GM20431 (cell line): ENCODE measurements around the gene PDSS2.
"Not testable (repeated sequence)": the region's sequence is repeated elsewhere in the genome, so short reads cannot be mapped to it uniquely, and the experiment has no call there.

Experiments used
- in situ Hi-C: fragments of 300-500 bp; cut with MseI, MboI; formaldehyde crosslinking; loops from one replicate; pipeline ENCODE4 v1.15.0; 2020; ENCODE audit warnings: low sequenced_read_pairs; ENCODE audit not compliant: unreplicated experiment

The PDSS2 gene

DNA sequence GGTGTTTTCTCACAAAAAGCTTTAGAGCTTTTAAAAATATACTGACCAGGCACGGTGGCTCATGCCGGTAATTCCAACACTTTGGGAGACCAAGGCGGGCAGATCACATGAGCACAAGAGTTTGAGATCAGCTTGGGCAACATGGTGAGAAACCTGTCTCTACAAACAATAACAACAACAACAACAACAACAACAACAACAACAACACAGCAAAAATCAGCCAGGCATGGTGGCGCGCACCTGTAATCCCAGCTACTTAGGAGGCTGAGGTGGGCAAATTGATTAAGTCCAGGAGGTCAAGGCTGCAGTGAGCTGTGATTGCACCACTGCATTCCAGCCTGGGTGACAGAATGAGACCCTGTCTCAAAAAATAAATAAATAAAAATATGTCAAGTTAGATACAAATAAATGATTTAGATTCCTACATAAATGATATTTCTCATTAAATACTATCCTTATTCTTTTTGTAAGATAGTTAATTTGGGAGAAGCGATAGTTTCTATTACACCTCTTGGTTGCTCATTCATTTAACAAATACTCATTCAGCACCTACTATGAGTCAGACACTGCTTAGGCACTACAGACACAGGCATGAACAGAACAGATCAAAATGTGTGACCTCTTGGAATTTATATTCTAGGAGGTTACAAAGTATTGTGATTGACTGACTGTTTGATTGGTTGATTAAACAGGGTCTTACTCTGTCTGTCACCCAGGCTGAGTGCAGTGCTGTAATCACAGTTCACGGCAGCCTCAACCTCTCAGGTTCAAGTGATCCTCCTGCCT lies 260.5 kb downstream of the PDSS2 start:
- in situ Hi-C loops = no loop called here

DNA sequence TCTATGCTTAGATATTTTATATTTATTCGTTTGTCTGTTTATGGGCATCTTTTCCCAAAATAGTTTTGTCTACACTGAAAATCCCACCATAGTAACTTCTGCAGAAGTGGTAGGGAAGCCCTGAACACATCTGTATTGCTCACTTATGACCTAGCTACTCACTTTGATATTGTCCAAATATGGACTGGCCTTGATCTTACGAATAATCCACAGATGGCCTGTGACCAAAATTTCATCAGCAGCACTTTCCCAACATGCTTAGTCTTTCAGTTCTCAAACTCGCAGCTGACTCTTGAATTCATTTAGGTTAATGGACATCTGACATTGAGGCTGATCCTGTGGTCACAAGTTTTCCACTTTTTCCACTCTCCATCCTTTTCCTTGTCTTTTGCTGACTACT lies 263.2 kb downstream of the PDSS2 start:
- in situ Hi-C loops = no loop called here

DNA sequence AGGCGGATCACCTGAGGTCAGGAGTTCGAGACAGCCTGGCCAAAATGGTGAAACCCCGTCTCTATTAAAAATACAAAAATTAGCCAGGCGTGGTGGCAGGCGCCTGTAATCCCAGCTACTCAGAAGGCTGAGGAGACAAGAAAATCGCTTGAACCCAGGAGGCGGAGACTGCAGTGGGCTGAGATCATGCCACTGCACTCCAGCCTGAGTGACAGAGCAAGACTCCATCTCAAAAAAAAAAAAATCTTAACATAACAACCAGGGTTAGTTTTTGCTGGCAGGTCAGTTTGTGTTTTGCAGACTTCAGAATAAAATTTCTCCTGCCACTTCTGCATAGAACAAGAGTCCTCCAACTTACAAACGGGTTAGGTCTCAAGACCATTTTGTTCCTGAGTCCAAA lies 264.6 kb downstream of the PDSS2 start:
- in situ Hi-C loops = not testable (repeated sequence)

DNA sequence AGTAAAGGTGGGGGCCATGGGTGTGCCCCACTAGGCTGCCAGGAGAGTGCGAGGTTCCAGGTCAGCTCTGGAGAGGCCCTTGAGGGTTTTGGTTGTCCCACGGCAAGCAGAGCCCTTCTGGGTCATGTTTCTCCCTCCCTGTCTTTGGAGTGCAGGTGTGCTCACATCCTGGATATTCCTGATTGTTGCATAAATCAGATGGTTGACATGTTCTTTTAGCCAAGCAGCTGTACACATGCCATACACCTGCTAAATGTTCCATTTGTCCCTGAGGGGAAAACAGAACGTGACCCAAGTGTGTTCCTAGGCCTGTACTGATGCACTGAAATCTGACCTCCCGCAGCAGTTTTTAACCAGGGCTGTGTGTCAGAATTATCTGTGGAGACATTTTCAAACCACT lies 266.5 kb downstream of the PDSS2 start:
- in situ Hi-C loops = no loop called here

DNA sequence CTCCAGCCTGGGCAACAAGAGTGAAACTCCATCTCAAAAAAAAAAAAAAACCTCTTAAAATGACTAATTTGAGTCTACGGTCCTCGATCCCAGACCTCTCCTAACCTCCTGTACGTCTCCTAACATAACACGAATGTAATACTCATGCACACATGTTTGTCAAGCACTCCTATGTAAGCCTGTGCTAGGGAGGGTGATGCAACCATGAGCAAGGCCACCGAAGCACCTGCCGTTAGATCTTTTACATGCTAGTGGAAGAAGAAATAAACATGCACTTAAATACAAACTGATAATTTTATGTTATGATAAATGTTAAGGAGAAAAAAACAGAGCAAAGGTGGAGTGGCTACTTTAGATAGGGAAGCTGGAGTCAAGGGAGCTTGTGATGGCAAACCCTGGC lies 271.7 kb downstream of the PDSS2 start:
- in situ Hi-C loops = no loop called here

DNA sequence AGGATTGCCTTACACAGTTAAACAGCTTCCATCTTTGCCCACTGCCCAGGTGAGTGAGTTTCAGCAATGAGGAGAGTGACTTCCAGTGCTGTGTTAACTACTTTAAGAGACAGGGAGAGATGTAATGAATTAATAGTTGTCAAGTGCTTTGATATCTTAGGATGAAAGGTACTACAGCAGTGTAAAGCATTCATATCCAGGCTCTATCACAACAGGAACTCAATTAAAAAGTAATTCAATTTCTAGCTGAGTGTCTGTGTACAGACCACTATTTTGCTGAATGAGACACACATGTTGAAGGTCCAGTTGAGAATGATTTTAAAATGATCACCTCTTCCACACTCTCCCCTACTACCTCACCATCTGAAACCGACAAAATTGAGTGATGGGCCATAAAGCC lies 273.3 kb downstream of the PDSS2 start:
- in situ Hi-C loops = no loop called here

DNA sequence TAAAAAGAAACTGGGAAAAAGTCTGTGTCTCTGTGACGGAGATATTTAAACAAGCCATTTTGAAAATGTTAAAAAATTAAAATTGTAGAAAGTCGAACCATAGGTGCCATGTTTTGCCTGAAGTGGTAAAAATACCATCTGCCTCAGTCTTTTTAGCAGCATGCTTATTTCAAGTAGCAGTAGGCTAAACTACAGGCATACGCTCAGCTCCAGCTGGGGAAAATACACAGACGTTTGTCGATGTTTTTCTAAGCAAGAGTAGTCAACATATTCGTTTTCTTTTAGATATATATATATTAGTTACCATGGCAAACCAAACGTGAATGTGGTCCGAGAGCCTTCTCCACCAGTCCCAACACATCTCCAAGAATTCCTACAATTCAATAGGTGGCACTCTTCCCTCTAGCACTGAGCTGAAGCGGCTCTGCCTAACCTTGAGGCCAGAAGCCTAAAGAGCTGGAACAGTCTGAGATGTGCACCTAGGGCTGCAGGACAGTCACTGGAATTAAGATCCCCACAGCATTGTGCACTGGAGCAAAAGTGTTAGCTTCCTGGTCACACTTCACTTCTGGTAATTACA lies 273.9 kb downstream of the PDSS2 start:
- in situ Hi-C loops = no loop called here

DNA sequence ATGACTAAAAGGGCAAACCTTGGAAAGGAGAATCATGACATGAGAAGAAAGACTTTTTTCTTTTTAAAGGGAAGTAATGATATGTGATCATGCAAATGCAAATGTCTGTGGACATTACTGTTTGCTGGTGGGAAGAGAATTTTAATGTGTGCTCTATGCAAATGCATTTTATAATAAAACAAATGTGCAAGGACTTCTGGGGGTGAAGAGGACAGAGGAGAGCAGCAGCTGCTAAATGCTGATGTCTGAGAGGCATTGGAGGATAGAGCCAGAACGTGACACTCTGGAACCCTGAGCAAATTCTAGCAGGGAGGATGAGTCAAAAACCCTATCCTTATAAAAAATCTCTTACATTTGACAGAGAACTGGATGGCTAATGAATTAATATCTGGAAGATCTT lies 274.9 kb downstream of the PDSS2 start:
- in situ Hi-C loops = no loop called here

DNA sequence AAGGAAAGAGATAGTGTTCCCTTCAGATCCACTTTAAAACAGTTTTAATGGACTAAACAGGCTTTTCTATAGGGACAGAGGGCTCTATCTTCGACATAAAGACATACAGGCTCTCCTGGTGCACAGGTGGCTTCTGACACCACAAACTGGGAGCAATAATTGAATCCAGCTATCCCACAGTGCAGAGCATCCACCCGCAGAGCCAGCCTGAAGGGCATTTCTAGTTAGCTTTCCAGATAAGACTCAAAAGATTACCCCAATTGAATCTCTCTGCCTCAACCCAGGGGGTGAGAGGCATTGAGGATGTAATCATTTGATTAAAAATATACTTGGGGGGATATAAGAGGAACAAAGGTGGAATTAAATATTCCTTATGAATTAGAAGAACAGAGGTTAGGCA lies 279.3 kb downstream of the PDSS2 start:
- in situ Hi-C loops = no loop called here

DNA sequence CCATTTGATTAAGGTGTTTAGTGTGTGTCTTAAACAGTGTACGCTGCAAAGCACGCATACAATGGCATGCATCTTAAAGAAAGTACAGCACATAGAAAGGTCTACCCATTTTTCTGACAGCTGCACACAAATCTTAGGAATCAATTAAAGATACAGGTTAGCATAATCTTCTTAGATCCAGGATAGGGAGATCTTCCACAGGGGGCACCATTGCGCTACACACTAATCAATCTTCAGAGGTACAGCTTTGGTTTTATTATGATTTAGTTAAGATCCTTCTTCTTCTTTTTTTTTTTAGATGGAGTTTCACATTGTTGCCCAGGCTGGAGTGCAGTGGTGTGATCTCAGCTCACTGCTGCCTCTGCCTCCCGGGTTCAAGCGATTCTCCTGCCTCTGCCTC lies 280.4 kb downstream of the PDSS2 start:
- in situ Hi-C loops = no loop called here

DNA sequence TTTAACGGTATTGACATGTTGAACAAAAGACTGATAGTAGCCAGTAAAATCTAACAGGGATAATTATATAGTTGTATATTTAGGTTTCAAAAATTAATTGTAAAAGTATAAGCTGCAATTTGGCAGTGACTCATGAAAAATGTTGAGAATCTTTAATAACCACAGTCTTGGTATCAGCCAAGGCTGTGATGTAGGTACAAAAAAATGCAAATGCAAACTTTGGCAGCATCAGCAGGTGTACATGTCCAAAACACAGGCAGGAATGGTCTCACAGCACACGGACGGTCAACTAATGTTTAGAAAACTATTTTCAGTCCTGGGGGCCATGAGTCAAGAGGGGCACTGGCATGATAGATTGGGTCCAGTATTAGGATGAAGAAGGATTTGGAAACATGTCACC lies 285.6 kb downstream of the PDSS2 start:
- in situ Hi-C loops = no loop called here

DNA sequence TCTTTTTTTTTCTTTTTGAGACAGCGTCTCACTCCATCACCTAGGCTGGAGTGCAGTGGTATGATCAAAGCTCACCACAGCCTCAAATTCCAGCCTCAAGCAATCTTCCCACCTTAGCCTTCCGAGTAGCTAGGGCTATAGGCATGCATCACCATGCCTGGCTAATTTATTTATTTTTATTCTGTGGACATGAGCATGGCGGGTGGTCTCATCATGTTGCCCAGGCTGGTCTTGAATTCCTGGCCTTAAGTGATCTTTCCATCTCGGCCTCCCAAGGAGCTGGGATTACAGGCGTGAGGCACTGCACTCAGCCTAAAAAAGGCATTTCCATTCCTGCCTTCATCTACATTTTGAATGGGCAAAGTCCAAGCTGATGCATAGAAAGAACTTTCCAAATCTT lies 287.9 kb downstream of the PDSS2 start:
- in situ Hi-C loops = no loop called here

DNA sequence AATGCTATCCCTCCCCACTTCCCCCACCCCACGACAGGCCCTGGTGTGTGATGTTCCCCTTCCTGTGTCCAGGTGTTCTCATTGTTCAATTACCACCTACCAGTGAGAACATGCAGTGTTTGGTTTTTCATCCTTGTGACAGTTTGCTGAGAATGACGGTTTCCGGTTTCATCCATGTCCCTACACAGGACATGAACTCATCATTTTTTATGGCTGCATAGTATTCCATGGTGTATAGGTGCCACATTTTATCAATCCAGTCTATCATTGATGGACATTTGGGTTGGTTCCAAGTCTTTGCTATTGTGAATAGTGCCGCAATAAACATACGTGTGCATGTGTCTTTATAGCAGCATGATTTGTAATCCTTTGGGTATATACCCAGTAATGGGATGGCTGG lies 295.1 kb downstream of the PDSS2 start:
- in situ Hi-C loops = not testable (repeated sequence)

DNA sequence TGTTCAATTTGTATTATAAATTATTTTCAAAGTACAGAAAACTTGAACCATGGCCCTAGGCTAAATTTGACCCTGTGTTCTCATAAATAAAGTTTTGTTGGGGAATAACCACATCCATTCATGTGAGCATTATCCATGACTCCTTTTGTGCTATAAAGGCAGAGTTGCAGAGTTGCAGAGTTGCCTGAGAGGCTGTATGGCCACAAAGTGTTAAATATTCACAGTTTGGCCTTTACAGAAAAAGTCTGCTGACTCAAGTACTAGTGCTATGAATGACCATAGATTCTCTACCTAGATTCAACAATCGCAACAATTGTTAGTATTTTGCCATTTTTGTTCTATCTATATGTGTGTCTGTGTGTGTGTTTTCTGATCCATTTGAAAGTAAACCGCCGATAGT lies 297.8 kb downstream of the PDSS2 start:
- in situ Hi-C loops = no loop called here

DNA sequence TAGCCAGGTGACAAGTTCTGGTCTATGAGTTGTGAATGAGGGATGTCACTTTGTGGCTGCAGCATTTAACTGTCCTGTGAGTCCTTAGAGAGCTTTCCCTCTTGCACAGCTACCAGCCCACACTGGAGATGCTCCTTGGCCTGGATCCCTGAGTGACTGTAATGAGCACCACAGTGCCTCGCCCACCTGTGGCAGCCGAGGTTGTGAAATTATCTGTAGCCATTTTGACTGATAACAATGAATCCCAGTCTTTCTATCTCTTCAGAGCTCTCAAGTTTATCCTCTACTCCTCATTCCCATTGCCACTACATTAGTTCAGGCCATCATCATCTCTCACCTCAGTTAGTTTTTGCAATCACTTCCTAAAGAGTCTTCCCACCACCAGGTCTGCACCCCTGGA lies 302.7 kb downstream of the PDSS2 start:
- in situ Hi-C loops = no loop called here

DNA sequence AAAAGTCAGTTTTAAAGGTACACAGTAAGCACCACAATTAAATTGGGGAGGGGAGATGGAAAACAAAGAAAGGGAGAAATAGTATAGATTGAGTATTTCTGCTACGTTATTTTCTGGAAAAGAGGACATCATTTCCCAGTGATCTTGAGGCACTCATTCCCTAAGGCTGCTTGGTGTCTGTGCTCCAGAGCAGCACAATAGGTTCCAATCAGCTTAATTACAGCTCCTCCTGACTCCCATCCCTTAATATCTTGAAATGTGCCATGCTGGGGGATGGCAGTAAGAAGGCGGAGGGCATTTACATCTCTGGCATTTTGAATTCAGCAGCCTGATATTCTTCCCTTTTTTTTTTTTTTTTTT lies 304.6 kb downstream of the PDSS2 start:
- in situ Hi-C loops = no loop called here

DNA sequence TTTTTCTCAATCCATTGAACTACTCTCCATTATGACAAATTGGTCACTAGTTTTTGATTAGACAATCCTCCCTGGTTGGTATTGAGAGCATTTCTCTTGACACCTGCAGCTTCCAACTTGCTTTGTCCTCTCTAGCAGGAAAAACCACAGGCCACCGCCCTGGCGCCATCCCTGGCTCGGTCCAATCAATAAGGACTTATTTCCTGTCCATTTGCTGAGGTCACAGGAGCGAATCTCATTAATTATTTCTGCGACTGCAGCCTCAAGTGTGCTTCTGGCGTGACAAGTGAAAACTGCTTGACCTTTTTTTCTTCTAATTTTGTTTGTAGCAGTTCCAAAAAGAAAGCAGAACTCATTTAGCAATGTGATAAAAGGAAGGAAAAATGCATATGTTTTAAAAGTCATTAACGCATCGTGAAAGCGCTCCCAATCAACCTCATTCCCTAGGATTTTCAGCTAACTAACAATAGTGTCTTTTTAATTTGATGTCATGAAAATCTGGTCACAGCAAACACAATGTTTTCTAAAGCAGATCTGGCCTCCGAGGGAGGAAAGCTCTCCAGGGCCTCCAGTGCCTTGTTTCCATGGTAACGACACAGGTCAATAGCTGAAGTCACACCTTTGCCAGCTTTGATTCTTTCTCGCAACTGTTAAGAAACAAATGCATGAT lies 305.1 kb downstream of the PDSS2 start:
- in situ Hi-C loops = no loop called here

DNA sequence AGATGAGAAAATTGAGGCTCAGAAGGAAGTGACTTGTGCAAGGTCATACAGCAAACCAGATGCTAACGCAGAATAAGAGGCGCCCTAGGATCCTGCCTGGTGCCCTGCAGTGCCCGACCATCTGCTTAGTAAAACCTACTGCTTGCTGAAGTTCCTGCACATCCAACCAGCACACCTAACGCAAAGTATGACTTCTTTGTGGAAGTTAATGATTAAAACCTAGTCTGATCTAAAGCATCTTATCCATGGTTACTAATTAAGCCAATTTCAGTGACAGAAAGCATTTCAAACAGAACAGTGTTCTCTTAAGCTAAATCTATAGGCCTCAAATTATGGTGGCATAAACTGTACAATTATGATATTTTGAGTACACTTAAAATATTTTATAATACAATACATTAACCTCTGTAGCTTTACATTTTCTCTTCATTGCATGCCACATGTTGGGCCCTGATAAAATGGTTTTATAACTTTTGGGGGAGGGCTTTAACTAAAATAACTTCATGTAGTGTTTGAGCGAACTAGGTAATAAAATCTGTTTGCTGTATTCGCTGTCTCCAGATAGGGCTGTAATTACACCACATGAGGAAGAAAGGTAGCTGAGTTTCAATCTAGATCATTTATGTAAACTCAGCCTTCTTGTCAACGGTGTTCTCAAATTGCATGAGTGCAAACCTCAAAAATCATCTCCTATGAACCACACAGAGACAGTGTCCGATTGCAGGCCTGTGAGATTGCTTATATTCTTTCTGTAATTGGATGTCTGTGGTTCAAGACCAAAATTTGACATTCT lies 306.5 kb downstream of the PDSS2 start:
- in situ Hi-C loops = no loop called here

DNA sequence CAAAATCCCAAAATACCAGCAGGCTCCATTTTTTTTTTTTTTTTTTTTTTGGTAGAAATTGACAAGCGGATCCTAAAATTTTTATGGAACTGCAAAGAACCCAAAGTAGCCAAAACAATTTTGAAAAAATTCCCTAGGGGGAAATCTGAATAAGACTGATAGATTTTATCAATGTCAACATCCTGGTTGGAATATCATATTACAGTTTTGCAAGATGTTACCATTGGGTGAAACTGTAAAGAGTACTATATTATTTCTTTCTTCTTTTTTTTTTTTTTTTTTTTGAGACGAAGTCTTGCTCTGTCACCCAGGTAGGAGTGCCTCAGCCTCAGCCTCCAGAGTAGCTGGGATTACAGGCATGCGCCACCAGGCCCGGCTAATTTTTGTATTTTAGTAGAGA lies 314.7 kb downstream of the PDSS2 start:
- in situ Hi-C loops = no loop called here

DNA sequence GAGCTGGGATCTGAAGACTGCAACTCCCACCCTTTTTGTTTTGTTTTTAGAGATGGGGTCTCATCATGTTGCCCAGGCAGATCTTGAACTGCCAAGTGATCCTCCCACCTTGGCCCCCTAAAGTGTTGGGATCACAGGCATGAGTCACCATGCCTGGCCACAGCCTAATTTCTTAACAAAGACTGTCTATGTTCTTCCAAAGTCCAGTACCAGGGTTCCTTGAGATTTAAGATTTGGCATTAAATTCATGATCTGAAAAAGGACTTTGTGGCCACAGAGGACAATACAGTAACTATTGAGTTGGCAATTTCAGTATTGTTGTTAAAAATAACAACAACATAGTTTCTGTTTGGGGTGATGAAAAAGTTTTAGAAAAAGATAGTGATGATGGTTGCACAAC lies 315.4 kb downstream of the PDSS2 start:
- in situ Hi-C loops = no loop called here

DNA sequence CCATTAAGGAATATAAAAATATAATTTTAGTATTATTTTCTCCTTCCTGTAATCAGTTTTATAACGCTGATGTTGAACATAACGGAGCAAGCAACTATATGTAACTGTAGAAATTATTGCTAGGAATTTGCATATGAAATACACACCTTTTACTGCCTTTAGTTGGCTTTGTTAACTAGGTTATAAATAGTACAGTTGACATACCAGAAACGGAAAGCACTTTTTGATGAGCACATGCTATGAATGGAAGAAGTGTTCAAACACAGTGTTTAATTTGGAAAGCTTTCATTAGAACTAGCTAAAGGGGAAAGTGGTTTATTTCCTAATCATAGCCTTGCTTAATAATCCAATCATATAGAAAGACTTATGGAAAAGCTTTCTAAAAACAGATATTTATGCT lies 318.8 kb downstream of the PDSS2 start:
- in situ Hi-C loops = no loop called here
